Posterior cingulate gyrus (tissue), 11 donors: ENCODE measurements around the gene BRIP1.
"Not testable (repeated sequence)": the region's sequence is repeated elsewhere in the genome, so short reads cannot be mapped to it uniquely, and the experiment has no call there.

ENCODE experiments used
- DNase-seq, 10 donors: peaks; one replicate each; pipeline versions ENCODE4 v3.0.0 to v3.0.0-alpha.2; 2020 to 2021; ENCODE audit warnings: mixed read lengths in 3 of 10
- intact Hi-C: fragments of 100-400 bp; cut with DNase I; formaldehyde crosslinking; loops from one replicate; pipeline ENCODE4 v1.15.1; 2023

The BRIP1 gene

GRCh38 chr17:61674609-61675008 lies 188.7 kb downstream of the BRIP1 start:
- intact Hi-C loops, result not testable (repeated sequence)

GRCh38 chr17:61673019-61673897 lies 190.1 kb downstream of the BRIP1 start:
- intact Hi-C loops, DNase-seq: not testable (repeated sequence)

More at GRCh38 chr17:61674609-61675008, 188.7 kb downstream of the BRIP1 start:
- not testable (repeated sequence) for DNase-seq

- intact Hi-C loops, result no loop called here
- no peak for DNase-seq
Observed at GRCh38 chr17:61672140-61672539, 191.2 kb downstream of the BRIP1 start.

- intact Hi-C loops, result no loop called here
- no peak for DNase-seq
Observed at GRCh38 chr17:61670691-61671090, 192.6 kb downstream of the BRIP1 start.

GRCh38 chr17:61669522-61669921 lies 193.8 kb downstream of the BRIP1 start:
- DNase-seq, result no peak
- intact Hi-C loops, result no loop called here

- no peak for DNase-seq
- intact Hi-C loops, result no loop called here
Observed at GRCh38 chr17:61668486-61668885, 194.8 kb downstream of the BRIP1 start.

GRCh38 chr17:61666406-61667088 lies 196.8 kb downstream of the BRIP1 start:
- intact Hi-C loops, DNase-seq: not testable (repeated sequence)

- DNase-seq, result no peak
- intact Hi-C loops, result no loop called here
Observed at GRCh38 chr17:61663310-61663709, 200.0 kb downstream of the BRIP1 start.

GRCh38 chr17:61662741-61663140 lies 200.6 kb downstream of the BRIP1 start:
- no peak for DNase-seq

GRCh38 chr17:61662186-61662585 lies 201.1 kb downstream of the BRIP1 start:
- intact Hi-C loops, result no loop called here
- no peak for DNase-seq

More at GRCh38 chr17:61662741-61663140, 200.6 kb downstream of the BRIP1 start:
- intact Hi-C loops, result no loop called here

GRCh38 chr17:61660746-61661485 lies 202.4 kb downstream of the BRIP1 start:
- DNase-seq, result no peak
- intact Hi-C loops, result no loop called here

- intact Hi-C loops, result no loop called here
- no peak for DNase-seq
Observed at GRCh38 chr17:61659437-61659836, 203.9 kb downstream of the BRIP1 start.

GRCh38 chr17:61658183-61658582 lies 205.1 kb downstream of the BRIP1 start:
- DNase-seq, result no peak
- intact Hi-C loops, result no loop called here

- no peak for DNase-seq
- intact Hi-C loops, result no loop called here
Observed at GRCh38 chr17:61657338-61657737, 206.0 kb downstream of the BRIP1 start.

- no peak for DNase-seq
- intact Hi-C loops, result no loop called here
Observed at GRCh38 chr17:61656721-61657217, 206.6 kb downstream of the BRIP1 start.

- intact Hi-C loops, result no loop called here
- DNase-seq, result no peak
Observed at GRCh38 chr17:61650749-61651148, 212.6 kb downstream of the BRIP1 start.

- intact Hi-C loops, result no loop called here
- no peak for DNase-seq
Observed at GRCh38 chr17:61648587-61648986, 214.7 kb downstream of the BRIP1 start.

- intact Hi-C loops, result no loop called here
- no peak for DNase-seq
Observed at GRCh38 chr17:61647047-61647446, 216.3 kb downstream of the BRIP1 start.

- intact Hi-C loops, result no loop called here
- no peak for DNase-seq
Observed at GRCh38 chr17:61646482-61646881, 216.8 kb downstream of the BRIP1 start.

- DNase-seq, result no peak
- intact Hi-C loops, result no loop called here
Observed at GRCh38 chr17:61645920-61646319, 217.4 kb downstream of the BRIP1 start.
